IPS DF 4.7 (cell line): ENCODE results near the gene SBSN.

Experiments
- DNase-seq: peaks from one replicate; pipeline ENCODE4 v3.0.0-alpha.2; 2013; ENCODE audit warnings: low spot score; ENCODE audit errors: extremely low read depth

The SBSN gene, protein sequence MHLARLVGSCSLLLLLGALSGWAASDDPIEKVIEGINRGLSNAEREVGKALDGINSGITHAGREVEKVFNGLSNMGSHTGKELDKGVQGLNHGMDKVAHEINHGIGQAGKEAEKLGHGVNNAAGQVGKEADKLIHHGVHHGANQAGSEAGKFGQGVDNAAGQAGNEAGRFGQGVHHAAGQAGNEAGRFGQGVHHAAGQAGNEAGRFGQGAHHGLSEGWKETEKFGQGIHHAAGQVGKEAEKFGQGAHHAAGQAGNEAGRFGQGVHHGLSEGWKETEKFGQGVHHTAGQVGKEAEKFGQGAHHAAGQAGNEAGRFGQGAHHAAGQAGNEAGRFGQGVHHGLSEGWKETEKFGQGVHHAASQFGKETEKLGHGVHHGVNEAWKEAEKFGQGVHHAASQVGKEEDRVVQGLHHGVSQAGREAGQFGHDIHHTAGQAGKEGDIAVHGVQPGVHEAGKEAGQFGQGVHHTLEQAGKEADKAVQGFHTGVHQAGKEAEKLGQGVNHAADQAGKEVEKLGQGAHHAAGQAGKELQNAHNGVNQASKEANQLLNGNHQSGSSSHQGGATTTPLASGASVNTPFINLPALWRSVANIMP

DNA sequence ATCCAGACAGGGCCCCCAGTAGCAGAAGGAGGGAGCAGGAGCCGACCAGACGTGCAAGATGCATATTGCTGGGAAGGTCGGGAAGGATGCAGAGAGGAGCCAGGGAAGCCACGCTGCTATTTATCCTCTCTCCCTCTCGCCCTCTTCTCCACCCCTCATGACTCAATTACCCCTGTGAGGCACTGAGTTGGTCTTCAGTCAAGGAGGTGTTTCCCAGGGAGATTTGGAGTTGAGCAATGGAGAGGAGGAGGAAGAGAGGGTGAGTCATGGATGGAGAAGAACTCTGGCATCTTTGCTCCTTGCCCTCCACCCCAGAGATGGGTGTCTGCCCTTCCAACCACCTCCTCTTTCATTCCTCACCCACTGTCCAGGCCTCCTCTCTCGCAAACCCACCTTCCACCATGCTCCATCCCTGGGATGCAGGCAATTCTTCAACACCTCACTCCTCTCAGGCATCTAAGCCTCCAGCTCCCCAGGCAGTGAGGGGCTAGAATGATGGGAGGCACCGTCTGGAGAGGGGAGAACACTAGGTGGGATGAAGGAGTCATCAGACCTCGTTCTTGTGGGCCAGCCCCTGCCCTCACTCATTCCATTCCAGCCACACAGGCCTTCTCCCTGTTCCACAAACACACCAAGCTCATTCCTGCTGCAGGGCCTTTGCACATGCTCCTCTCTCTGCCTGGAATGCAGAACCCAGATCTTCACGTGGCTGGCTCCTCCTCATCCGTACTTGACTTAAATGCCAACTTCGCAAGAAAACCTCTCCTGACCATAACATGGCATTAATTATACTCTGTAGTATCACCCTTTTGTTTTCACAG, at the start of gene SBSN:
Gene SBSN (minus strand): TSS at position 94 of the 821 bp plus-strand sequence. CDS start 30 bp downstream, at position 64.
- no peak for DNase-seq

GRCh38 chr19:35571406-35571965, 43.4 kb upstream of the SBSN start:
- DNase-seq: no peak

DNA sequence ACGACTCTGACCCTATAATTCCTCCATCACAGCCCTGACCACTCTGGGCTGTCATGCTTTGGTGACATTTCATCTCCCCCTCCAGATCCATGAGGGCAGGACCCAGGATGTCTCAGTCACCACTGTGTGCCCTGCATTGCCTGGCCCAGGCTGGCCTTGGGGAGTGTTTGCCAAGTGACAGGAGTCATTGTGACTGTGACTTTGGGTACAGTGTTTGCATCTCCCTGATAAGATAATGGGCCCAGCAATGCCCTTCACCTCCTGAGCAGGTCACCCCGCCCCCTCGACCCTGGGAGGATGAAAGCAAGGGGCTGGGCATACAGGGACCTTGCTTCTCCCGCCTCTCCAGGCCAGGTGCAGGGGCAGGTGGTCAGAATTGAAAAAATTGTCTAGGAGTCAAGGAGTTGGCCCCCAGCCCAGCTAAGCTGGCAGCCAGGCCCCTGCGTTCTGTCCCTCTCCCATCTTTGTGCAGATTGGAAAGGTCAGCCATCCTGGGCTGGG, 41.2 kb upstream of the SBSN start:
- no peak for DNase-seq

GRCh38 chr19:35566738-35567137, 38.6 kb upstream of the SBSN start:
- DNase-seq: no peak

DNA sequence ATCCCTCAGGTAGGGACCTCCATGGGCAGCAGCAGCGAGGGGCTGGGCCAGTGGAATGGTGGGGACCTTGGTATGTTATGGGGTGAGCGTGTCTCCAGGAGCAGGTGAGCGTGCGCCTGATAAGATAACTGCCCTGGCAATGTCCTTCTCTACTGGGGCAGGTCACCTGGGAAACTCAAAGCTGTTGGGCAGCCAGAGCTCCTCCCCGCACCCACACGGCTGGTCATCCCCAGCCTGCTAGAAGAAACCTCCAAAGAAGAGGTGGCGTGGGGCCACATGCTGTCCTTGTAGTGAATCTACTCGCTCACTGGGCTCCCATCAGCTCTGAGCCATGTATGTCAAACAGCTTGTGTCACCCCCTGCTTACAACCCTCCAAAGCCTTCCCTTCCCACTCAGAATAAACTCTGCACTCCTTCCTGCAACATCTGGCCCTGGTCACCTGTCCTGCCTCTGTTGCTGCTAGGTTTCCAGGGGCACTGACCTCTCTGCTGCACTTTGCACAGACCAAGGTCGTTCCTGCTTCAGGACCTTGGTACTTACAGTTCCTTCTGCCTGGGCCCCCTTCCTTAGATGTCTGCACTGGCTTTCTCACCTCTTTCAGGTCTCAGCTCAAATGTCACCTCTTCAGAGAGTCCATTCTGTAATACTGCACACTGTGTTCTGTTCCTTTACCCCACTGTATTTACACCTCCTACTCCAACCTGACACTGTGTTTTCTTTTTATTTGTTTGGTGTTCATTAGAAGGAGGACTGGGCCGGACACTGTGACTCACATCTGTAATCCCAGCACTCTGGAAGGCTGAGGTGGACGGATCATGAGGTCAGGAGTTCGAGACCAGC, 37.1 kb upstream of the SBSN start:
- no peak for DNase-seq

- no peak for DNase-seq
Measured at GRCh38 chr19:35563207-35563829, 35.2 kb upstream of the SBSN start, which contains the start of gene ATP4A. ATP4A (minus strand) TSS chr19:35563658; CDS start chr19:35563629, 29 bp downstream.

DNA sequence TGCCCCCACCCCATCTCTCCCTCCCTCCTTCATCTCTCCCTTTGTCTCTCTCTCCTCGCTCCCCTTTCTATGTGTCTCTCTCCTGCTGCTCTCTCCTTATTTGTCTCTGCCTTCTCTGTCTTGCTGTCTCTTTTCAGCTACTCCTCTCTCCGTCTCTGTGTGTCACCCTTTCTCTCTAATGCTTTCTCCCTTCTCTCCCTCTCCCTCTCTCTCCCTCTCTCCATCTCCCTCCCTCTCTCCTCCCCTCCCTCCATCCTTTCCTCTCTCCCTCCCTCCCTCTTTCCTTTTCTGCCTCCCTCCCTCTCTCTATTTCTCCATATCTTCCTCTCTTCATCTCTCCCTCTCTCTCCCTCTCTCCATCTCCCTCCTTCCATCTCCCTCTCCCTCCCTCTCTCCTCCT, 34.7 kb upstream of the SBSN start:
- no peak for DNase-seq

DNA sequence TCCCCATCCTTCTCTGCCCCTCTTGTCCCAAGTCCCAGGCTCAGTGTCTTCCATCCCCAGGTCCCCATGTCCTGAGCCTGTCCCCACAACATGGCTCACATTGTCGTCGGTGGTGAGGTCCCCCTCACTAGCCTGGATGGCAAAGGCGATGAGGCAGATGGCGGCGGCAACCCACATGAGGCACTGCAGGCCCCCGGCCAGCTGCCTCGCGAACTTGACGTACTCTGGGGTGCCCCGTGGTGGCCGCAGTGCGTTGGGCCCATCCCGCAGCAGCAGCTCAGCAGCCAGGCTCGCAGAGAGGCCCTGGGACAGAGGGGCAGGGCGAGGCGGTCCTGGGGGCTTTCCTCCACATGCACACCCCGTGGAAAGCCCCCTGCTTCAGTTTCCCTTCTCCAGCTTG, 34.2 kb upstream of the SBSN start:
- no peak for DNase-seq

GRCh38 chr19:35561436-35561835, 33.3 kb upstream of the SBSN start:
- no peak for DNase-seq

DNA sequence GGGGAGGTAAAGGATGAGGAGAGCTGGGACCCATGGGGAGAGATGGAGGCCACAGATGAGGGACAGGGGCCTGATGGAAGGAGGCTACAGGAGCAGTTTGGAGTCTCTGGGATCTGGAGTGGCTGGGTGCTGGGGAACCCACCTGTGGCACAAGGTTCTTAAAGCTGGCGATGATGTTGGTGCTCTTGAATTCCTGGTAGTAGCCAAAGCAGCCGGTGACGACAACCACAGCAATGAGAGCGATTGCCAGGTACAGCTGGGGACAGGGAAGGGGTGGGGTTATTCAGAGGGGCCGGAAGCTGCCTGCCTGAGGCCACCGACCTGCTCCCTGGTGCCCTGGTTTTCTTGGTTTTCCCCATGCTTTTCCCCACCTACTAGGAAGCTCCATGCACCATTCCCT, 32.6 kb upstream of the SBSN start:
- no peak for DNase-seq

GRCh38 chr19:35560271-35560670, 32.2 kb upstream of the SBSN start:
- no peak for DNase-seq

GRCh38 chr19:35559781-35560180, 31.7 kb upstream of the SBSN start:
- no peak for DNase-seq

GRCh38 chr19:35559281-35559659, 31.2 kb upstream of the SBSN start:
- no peak for DNase-seq

DNA sequence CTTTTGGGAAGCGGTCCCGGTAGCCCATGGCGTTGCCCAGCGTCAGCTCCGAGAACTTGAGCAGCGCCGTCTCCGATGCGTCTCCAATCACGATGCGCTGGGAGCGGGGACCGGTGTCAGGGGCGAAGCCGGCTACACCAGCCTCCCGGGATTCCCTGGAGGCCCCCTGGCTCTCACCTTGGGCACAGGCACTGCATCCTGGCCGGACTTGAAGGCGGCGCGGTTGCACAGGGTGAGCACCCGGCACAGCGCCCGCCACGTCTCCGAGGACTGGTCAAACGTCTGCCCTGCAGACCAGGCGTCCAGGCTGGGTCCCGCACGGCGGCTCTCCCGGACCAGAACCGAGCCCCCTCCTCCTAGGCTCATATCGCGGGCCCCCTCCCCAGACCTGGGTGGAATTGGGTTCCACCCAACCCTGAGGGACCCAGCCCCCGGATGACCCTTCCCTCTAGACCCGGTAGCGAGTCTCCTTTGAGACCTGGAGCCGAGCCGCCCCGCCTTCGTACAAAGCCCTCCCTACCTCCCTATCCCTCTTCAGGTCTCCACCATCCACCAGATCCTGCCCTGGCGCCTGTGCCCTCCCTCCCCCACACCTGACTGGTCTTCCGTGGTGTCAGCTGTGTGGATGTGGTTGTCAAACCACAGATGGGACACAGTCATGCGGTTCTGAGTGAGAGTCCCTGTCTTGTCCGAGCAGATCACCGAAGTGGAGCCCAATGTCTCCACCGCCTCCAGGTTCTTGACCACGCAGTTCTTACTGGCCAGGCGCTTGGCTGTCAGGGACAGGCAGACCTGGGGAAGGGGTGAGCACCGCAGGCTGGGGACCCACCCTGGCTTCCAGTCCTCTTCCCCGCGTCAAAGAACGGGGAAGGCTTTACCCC, 30.5 kb upstream of the SBSN start:
- no peak for DNase-seq

DNA sequence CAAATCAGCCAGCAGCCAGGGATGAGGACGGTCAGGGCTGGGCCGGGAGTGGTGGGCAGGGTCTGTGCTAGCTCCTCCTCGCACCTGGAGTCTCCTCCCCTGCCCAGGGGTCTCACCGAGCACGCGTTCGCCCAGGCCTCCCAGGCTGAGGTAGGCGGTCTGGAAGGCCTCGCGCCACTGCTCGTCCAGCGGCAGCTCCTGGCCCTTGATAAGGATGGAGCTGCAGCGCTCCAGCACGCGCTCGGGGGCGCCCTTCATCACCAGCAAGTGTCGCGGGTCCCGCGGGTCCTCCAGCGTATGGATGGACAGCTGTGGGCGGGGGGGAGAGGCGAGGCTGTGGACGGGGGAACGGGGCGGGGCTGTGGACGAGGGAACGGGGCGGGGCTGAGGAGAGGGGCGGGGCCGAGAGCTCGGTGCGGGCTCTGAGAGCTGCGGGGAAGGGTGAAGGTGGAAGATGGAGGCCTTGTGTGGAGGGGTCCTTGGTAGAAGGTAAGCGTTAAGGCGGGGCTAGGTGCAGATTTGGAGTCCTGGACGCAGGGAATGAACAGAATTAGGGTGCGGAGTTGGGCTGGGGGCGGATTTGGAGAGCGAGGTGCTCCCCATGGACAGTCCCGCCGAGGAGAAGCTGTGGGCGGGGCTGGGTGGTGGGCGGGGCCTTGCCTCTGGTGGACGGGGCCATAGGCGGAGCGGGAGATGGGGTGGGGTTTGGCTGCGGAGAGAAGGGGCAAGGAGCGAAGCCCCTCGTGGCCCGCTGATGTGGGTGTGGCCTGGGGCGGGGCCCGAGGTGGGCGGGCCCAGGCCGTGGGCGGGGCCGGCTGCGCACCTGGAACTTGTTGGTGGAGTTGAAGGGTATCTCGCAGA, 29.7 kb upstream of the SBSN start:
- DNase-seq: no peak

DNA sequence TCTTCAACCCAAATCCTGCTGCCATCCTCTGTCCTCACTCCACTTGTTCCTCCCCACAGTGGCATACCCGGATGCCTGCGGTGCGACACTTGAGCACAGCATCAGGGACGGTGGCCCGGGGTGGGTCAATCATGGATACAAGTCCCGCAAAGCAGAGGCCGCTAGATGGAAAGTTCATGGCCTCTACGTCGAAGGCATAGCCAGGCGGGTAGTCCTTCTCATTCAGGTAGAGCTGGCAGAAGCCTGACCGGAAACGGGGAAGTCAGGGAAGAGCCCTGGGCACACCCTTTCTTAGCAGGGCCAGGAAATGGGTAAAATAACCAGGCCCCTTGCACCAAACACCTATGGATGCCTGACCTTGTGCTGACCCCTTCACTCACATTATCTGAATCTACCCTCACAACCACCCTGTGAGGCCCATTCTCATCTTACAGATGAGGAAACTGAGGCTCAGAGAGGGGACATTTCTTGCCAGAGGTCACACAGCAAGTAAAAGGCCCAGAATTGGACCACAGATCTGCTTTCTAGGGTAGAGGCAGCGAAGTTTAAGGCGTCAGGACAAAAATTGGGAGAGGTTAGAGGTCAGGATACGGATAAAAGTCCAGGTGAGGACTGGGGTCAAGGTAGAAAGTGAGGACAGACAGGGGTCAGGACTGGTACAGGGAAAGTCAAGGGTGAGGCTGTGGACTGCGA, 28.9 kb upstream of the SBSN start:
- no peak for DNase-seq

DNA sequence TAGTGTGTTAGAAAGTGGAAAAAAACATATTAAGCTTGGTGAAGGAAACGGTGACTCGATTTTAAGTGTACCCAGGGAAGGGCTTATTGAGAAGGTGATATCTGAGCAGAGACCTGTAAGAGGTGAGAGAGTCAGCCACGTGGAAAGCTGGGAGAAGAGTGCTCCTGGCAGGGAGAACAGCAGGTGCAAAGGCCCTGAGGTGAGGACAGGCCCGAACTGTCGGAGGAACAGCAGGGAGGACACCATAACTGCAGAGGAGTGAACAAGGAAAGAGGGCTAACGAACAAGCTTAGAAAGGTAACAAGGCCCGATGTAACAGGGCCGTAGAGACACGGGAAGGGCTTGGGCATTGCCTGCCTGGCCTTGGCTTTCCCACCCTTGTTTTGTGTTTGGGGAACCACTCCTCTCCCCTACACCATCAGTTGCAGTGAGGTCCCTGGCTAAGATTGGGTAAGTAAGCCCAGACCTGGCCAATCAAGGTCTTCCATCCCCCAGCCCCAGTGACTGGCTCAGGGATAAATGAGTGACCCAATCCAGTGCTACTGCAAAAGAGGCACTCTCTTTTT, 28.0 kb upstream of the SBSN start:
- no peak for DNase-seq
